WERI-Rb-1 (cell line): Measurements from ENCODE around the gene TBL1X.

Experiments used
- DNase-seq: peaks from one replicate; pipeline ENCODE4 v3.0.0-alpha.2; 2020
- H3K27ac ChIP-seq: fragments of 250-450 bp; sonication (Bioruptor Pico); 2 replicates; pipeline ENCODE4 v1.5.1; 2020; ENCODE audit warnings: mild to moderate bottlenecking, moderate library complexity
- H3K27me3 ChIP-seq: fragments of 250-450 bp; sonication (Bioruptor Pico); 2 replicates; pipeline ENCODE4 v1.5.1; 2021; ENCODE audit warnings: mild to moderate bottlenecking, low read depth, moderate library complexity; ENCODE audit not compliant: insufficient read depth, severe bottlenecking
- H3K36me3 ChIP-seq: fragments of 250-450 bp; sonication (Bioruptor Pico); 2 replicates; pipeline ENCODE4 v1.5.1; 2020; ENCODE audit warnings: mild to moderate bottlenecking, moderate library complexity
- H3K4me3 ChIP-seq: 2 replicates; pipeline ENCODE4 v1.5.1; 2011; ENCODE audit warnings: low read depth, mild to moderate bottlenecking, control low read depth, low read length
- H3K9me3 ChIP-seq: fragments of 250-450 bp; sonication (Bioruptor Pico); 2 replicates; pipeline ENCODE4 v1.5.1; 2021; ENCODE audit warnings: mild to moderate bottlenecking, moderate library complexity; ENCODE audit not compliant: severe bottlenecking
- TF ChIP-seq, protein P1 (sequence below): IDR thresholded peaks from 2 replicates; pipeline ENCODE4 v1.5.1; 2011; ENCODE audit warnings: low read depth, mild to moderate bottlenecking, control low read depth, inconsistent platforms, low read length

TBL1X gene

DNA sequence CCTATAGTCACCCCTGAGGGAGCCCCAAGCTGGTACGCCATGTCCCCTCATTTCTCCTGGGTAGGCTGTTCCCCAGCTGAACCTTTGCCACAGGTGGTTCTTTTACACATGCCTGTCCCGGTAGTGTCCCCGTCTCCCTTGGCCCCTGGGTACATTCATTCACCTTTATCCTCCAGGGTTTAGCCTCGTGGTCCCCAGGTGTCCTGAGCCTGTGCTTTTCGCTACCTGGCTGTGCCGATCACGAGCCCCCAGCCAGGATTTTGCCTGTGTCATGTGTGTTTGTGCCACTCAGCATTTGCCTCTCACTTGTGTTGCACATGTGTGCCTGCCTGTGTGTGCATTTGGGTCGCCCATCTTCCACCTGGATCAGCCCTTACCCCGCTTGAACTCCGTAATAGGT, 243.2 kb downstream of the TBL1X start:
- no peak overlapping the region for H3K4me3 ChIP-seq
- no peak for DNase-seq
- TF ChIP-seq, protein P1, sequence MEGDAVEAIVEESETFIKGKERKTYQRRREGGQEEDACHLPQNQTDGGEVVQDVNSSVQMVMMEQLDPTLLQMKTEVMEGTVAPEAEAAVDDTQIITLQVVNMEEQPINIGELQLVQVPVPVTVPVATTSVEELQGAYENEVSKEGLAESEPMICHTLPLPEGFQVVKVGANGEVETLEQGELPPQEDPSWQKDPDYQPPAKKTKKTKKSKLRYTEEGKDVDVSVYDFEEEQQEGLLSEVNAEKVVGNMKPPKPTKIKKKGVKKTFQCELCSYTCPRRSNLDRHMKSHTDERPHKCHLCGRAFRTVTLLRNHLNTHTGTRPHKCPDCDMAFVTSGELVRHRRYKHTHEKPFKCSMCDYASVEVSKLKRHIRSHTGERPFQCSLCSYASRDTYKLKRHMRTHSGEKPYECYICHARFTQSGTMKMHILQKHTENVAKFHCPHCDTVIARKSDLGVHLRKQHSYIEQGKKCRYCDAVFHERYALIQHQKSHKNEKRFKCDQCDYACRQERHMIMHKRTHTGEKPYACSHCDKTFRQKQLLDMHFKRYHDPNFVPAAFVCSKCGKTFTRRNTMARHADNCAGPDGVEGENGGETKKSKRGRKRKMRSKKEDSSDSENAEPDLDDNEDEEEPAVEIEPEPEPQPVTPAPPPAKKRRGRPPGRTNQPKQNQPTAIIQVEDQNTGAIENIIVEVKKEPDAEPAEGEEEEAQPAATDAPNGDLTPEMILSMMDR, result no peak
- peaks cover 5% of the 10 kb centered on the region; the same call in 1 of the 2 replicates for H3K36me3 ChIP-seq
- H3K27ac ChIP-seq, result no peak overlapping the region
- no peaks in the 10 kb centered on the region for H3K9me3 ChIP-seq
- H3K27me3 ChIP-seq, result peaks cover 16% of the 10 kb centered on the region

DNA sequence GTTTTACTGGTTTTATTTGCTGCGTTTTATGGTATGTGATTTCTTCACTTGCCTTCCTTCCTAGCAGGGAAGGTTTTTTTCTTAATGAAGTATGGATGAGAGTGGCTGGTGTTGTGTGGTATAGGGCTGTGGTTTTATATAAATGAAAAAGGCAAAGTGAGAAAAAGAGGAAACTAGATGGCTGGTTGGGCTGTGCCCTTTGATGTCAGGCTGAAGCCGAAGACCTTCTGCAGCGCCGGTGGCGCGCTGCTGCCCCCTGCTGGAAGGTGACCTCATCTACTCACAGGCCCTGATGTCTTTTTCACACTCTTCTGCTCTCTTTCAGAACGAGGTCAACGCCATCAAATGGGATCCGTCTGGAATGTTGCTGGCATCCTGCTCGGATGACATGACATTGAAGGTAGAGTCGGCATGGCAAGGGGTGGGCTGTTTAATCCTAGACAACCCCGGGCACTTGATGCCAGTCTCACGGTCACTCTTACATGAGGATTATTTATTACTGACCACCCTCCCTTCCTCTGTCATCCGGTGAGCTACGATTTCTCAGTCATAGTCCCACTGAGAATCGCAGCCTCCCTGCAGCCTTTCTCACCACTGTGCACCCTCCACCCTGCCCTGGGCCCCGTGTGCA, 244.2 kb downstream of the TBL1X start:
- Histone ChIP-seq H3K27ac (no peak overlapping the region), H3K4me3 (no peak overlapping the region), H3K27me3 (peaks cover 16% of the 10 kb centered on the region), H3K9me3 (no peaks in the 10 kb centered on the region), H3K36me3 (peaks cover 5% of the 10 kb centered on the region; the same call in 1 of the 2 replicates)
- peak; percentile 65 for DNase-seq
- TF ChIP-seq, protein P1, result peak; percentile 94

DNA sequence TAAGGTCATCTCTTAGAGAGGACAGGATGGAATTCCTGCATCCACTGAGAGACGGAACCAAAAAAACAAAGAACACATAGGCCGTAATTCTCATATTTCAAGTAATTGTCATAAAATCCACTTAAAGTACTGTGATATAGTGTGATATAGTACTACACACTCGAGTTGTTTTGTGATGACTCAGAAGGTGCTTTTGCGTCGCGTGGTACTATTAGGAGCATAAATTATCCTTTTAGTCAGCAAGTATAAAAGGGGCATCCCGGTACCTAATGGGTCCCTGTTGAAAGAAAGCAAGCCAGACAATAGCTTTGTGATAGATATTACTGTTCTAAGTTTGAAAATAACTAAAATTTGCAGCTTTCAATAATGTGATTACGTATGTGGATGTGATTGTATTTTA, 245.5 kb downstream of the TBL1X start:
- no peak overlapping the region for H3K27ac ChIP-seq
- peaks cover 5% of the 10 kb centered on the region; the same call in 1 of the 2 replicates for H3K36me3 ChIP-seq
- TF ChIP-seq, protein P1, result no peak
- peaks cover 22% of the 10 kb centered on the region for H3K27me3 ChIP-seq
- no peak overlapping the region for H3K4me3 ChIP-seq
- no peak for DNase-seq
- no peaks in the 10 kb centered on the region for H3K9me3 ChIP-seq

DNA sequence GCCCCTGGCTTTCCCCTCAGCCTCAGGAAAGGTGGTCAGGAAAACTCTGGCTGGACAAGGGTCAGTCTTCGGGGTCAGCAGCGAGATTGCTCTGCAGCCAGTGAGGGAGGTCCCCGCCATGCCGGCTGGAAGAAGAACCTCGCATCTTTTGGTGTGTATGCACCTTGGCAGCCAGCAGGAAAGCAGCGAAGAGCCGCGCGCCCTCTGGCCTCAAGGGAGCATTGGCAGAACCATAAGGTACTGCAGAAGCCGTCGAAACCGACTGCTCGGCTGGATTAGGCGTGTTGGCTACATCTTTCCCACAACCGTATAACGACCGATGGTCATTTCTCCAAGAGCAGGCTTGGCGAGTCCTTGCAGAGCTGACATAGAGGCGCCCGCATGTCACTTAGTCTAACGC, 252.5 kb downstream of the TBL1X start:
- H3K27me3 ChIP-seq, result peaks cover 23% of the 10 kb centered on the region
- H3K36me3 ChIP-seq, result peaks cover under 1% of the 10 kb centered on the region; the same call in 1 of the 2 replicates
- DNase-seq, result no peak
- H3K27ac ChIP-seq, result no peak overlapping the region
- no peak overlapping the region for H3K4me3 ChIP-seq
- TF ChIP-seq, protein P1, result no peak
- peaks cover 3% of the 10 kb centered on the region for H3K9me3 ChIP-seq

DNA sequence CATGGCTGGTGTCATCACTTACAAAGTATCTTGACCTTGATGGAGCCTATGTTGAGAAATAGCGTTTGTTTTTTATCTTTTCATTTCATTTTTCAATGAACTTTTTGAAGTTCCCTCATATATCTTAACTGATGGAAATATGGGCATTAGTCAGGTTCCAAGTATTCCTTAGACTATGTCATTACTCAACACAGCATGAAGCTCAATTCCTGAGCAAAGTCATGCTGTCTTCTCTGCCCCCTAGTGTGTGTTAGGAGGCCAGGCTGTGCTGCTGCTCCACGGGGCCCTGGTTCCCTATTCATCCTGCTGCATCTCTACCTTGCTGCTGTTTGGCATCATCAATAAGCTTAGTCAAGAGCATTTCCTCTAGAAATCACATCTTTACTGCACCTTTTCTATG, 259.9 kb downstream of the TBL1X start:
- Histone ChIP-seq H3K27ac (no peak overlapping the region), H3K4me3 (no peak overlapping the region), H3K27me3 (no peaks in the 10 kb centered on the region), H3K9me3 (peaks cover 3% of the 10 kb centered on the region), H3K36me3 (no peaks in the 10 kb centered on the region)
- DNase-seq, result no peak
- TF ChIP-seq, protein P1, result no peak

DNA sequence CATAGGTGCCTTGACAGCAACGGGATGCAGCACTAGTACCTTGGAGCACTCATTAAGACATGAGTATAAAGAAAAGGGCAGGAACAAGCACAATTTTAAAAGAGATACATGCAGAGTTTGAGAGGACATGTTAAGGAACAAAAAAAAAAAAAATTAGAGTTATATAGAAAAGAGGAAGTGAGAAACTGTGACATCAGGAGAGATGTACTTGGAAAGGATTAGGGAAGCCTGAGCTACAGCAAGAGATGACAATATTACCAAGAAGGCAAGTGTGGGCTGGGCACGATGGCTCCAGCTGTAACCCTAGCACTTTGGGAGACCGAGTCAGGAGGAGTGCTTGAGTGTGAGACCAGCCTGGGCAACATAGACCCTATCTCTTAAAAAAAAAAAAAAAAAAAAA, 263.4 kb downstream of the TBL1X start:
- no peaks in the 10 kb centered on the region for H3K27me3 ChIP-seq
- H3K27ac ChIP-seq, result no peak overlapping the region
- no peaks in the 10 kb centered on the region for H3K36me3 ChIP-seq
- TF ChIP-seq, protein P1, result no peak
- no peak overlapping the region for H3K4me3 ChIP-seq
- peaks cover 3% of the 10 kb centered on the region for H3K9me3 ChIP-seq
- no peak for DNase-seq
